Islet precursor cell (in vitro differentiated cells): ENCODE measurements around the gene LFNG.

Experiments
- DNase-seq: peaks from one replicate; pipeline ENCODE4 v3.0.0-alpha.2; 2018

Gene LFNG

DNA sequence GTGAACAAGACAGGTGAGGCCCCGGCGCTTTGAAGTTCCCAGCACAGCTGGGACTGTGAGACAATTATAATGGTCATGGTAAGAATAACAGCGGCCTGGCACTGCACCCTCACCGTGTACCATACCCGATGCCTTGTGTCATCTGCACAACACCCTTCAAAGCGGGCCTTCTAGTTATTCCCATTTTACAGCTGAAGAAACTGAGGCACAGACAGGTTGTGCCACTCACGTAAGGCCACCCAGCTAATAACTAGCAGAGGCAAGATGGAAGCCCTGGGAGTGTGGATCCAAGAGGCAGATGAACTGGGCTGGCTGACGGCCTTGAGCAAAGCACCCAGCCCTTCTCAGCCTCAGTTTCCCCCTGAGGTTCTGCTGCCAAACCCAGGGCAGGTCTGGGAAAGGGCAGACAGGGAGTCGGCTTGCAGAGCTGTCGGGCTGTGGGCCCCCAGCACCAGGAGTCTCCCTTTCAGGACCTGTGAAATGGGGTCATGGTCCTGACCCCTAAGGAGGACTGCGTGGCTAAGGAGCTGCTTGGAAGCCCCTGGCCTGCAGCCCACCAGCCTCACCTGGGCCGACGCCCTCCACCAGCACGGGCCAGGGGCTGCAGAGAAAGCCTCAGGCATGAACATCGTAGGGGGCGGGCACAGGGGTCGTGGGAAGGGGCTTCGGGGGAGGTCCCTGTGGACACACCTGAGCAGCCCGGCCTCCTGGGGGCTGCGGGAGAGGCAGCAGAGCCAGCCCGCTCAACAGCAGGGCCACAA is 15.3 kb upstream of the LFNG start:
- no peak for DNase-seq

DNA sequence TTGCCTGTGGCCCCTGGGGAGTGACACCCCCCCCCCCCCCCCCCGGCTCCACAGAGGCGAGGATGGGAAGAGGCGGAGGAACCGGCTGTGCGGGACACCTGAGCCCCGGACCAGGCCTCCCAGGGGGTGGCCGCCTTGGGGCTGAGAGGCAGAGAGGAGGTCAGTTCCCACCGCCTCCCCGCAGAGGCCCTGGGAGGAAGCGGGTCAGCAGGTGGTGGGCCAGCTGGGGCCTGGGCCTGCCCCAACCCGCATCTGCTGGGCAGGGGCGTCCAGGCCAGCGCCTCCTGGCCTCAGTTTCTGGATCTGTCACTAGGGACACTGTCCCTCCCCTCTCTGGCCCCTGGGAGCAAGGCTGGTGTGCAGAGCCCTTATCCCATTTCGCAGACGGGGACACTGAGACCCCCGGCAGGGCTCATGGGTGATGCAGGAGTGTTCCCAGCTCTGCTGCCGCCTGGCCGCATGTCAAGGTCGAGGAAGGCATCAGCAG is 14.6 kb upstream of the LFNG start:
- no peak for DNase-seq

DNA sequence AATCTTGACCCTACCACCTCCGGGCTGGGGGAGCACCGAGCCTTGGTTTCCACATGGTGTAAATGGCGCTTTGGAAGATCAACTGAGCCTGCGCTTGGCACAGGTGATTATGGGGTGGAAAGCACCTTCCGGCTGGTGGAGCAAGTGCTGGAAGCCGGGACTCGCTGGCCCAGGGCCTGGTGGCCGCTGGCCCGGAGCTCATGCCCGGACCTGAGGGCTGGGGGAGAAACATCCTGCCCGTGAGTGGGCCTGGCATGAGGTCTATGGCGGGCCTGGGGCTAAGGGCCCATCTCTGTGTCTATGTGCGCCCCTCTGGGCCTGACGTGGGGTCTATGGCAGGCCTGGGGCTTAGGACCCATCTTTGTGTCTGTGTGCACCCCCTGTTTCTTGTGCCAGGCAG is 14.2 kb upstream of the LFNG start:
- no peak for DNase-seq

DNA sequence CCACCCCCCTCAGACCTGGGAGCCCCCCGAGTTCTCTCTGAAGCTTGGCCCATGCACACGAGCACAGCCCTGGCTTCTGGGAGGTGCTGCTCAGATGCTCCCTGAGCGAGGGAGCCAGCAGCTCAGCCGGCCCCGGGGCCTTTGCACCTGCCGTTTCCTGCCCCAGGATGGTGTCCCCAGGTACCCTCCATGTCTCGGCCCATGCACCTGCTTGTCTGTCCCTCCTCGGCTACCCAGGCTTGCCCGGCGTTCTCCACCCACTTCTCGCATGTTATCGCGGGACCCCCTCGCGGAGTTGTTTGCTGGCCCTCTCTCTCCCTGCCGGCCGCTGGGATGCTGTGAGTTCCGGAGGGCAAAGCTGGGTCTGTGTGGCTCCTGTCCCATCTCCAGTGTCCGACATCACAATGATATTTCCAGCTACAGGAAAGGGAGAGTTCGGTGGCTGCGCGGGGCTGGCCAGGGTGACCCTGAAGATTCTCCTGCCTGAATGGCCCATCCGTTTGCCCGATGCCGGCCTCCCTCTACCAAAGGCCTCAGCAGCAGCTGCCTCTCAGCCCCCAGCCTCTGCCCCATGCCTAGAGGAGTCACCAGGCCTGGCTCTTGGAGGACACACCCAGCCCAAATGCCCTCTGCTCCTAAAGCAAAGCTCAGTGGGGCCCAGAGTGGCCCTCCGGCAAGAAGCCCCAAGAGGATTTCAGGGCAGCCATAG is 12.2 kb upstream of the LFNG start:
- DNase-seq: no peak

DNA sequence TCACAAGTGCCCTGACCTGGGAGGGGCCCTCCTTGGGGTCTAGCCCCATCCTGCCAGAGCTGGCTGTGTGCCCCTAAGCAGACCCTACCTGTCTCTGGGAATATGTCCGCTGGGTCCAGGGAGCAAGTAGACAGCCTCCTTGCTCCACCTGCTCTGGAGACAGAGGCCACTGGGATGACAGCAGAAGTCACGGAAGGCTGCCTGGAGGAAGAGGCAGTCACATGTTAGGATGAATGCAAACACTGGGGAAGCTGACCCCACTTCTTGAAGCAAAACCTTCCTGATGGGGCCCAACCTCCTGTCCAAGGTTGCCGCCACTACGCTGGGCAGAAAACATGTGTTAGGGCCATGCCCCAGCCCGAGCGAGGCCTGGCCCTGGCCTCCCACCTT is 11.7 kb upstream of the LFNG start:
- no peak for DNase-seq

DNA sequence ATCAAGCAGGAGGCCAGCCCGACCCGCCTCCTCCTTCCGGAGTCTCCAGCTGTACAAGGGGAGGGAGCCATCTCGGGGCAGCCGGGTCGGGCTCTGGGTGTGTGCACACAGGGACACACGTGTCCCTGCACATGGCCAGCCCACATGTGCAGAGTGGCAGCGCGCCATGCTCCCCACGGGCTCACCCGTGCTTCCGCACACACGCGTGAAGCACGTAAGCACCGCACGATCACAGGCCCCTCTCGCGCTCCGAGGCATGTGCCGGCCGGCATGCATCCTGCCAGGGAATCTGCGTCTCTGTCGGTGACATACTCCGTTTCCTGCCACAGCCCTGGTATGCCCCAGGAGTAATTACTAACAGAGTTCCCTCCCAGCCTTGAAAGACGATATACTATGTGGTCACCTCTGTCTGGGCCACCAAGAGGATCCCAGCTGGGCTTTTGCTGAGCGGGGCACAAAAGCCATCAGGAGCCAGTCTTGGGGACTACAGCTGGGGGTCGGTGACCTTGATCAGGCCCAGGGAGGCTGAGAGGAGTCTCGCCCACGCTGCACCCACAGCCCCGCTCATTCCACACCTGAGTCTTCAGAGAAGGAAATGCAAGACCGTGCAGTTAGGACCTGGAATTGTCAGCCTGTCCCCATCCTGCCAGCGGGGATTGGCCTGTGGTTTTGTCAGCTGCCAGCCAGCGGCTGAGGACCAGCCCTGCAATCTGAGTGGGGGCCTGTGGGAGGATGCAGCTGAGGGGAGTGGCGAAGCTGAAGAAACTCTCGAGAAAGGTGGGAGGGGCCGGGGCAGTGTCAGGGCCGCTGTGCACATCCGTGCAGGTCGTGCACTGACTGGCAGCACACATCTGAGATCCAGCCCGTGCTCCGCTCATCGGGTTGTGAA is 11.0 kb upstream of the LFNG start:
- DNase-seq: peak; percentile 80

DNA sequence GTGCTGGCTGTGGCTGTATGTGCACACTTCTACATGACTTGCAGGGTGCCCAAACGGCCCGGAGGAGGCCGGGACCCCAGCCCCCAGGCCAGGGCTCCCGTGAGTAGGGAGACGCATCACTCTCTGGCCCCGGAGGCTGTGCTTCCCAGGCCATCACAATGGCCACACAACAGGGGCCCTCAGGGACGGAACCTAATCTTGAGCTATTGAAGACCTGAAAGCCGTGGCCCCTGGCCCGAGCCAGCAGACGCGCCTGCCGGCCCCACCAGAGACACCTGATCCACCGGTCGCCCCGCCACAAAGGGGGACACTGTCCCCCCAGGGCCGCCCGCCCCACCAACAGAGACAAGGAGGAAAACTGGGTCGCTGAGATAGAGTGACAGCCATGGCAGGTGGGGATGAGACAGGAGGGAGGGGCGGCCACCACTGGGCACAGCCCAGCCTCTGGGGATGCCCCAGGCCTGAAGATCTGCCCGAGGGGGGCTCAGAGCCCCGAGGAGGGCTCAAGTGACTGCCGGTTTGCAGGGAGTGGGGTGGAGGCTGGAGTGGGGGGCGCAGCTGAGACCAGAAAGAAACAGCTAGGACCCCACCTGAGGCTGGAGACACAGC is 10.2 kb upstream of the LFNG start:
- no peak for DNase-seq

DNA sequence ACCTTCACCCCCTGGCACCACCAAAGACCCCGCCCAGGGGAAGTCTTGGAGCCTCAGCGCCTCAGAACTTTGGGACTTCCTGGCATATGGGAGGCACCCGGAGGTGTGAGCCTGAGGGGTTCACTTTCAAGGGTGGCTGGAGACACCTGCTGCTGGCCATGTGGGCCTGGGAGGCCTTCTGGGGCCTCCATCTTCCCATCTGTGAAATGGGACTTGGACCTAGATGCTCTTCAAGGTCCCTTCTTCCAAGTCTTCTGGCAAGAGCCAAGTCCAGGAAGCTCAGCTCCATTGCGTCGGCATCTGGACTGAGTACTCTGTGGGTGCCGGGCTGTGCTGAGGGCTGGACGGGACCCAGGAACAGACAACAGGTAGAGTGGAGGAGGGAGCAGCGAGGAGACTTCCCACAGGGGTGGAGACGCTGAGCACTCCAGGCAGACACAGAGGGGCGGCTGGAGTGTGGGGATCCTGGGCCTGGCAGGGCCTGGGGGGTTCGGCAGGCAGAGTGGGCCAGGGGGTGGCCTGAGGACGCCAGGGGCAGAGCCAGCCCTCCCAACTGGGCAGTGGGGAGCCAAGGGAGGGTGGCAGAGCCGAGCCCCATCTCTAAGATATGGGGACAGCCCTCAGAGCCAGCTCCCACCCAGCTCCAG is 9.3 kb upstream of the LFNG start:
- DNase-seq: no peak

DNA sequence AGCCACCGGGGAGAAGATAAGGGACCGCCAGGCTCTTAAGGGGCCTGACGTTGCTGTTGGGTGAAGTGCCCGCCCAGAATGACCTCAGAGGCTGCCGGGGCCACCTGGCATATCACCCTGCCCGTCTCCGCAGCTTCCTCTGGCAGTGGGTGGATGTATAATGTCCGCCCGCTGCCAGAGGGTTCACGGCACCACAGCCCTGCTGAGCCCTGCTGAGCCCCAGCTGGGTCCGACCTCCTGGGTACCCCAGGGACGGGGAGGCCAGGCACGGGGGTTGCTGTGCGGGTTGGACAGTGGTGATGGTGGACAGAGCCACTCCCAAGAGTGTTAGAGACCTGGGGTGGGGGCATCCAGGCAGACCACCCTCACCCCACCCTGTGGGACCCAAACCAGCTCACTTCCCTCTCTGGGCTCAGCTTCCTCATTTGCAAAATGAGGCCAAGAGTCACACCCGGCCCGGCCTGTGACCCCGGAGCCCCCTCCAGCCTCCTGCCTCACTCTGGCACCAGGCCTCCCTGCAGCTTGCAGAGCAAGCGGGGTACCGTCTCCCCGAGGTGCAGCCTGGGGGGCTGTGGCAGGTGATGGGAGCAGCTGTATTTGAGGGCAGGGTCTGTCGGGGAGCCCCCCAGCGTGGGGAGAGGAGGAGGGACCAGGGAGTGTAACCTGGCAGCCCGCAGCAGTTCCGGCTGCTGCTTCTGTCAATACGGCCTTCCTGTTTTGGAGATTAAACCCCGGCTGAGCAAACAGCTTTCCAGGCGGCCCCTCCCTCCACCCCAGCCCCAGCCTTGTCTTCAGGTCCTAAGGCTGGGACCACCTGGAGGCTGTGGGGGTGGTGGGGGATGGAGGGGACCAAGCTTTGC is 8.4 kb upstream of the LFNG start:
- DNase-seq: no peak

DNA sequence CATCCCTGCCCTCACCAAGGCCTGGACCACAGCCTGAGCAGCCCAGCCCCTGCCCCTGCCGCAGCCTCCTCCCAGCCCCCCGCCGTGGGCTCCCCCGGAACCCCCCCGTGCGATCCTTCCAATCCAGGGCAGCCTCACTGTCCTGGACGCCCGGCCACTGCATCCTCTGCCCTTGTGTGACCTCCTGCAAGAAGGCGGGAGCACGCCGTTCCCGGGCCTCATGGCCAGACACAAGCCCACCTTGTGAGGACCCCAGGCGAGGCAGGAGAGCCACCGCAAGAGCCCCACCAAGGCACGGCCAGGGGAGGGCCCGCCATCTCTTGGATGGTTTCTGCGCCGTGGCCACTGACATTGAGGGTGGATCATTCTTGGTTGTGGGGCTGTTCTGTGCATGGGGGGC is 7.8 kb upstream of the LFNG start:
- no peak for DNase-seq

DNA sequence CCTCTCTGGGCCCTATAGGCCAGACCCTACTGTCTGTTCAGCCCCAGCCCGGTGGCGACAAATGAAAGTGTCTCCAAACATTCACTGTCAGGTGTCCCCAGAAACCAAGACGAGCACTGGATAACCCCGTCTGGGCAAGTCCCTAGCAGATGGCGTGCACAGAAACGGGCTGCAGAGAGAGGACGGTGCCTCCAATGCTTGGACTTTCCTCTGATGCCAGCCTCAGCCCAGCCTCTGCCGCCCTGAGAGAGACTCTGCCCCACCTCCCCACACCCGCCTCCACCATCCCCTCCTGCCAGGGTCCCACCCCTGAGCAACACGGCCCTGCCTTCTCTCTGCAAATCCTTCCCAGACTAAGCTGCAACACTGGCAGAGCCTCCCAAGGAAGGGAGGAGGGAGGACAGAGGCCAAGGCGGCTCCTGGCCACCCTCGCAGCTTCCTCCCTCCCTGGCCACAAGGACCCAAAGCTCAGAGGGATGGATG is 7.4 kb upstream of the LFNG start:
- no peak for DNase-seq

DNA sequence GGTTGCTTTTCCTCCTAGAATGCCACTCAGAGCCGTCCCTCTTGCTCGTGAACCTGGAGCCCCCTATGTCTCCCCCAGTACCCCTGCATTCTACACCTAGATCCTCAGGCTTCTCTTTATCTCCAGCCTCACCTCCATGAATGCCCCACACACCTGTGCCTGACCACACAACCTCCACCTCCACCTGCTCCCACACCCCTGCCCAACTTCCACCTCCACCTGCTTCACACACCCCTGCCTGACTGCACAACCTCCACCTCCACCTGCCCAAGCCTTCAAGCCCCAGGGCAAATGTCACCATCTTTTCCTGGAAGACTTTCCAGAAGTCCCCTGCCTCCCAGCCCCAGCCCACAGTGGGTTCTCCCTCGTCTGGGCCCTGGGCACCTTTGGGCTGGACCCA is 6.9 kb upstream of the LFNG start:
- DNase-seq: no peak

DNA sequence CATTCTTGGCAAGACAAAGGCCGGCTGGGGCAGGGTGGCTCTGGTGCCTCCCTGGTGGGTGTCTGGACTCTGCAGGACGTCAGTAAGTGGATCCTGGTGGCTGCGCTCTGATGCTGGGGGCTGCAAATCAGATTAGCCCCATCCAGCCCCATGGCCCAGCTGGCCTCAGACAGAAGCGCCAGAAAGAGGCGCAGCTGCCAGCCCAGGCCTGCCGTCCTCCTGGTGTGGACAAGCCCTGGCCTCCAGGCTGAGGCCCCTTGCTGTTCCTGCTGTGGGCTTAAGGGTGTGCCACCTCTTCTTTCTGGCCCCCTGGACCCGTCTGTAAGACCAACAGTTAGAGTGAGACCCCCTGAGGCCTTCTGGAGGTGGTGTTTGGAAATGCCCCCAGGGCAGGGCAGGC is 5.9 kb upstream of the LFNG start:
- no peak for DNase-seq

DNA sequence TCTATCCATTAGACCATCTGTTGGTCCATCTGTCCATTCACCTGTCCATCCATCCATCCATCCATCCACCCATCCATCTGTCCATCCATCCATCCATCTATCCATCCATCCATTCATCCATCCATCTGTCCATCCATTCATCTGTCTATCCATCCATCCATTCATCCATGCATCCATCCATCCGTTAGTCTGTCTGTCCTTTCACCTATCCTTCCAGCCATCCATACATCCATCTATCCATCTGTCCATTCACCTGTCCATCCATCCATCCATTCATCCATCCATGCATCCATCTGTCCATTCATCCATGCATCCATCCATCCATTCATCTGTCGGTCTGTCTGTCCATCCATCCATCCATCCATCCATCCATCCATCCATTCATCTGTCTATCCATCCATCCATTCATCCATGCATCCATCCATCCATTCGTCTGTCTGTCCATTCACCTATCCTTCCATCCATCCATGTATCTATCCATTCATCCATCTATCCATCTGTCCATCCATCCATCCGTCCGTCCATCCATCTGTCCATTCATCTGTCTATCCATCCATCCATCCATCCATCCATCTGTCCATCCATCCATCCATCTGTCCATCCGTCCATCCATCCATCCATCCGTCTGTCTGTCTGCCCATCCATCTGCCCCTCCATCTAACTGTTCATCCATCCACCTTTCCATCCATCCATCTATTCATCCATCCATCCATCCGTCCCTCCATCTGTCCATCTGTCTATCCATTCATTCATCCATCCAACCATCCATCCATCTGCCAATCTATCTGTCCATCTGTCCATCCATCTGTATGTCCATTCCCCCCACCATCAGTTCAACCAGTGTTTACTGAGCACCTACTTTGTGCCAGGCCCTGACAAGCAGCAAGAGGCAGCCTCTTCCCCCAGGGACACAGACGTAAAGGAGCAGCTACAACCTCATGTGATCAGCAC is 4.8 kb upstream of the LFNG start:
- no peak for DNase-seq

DNA sequence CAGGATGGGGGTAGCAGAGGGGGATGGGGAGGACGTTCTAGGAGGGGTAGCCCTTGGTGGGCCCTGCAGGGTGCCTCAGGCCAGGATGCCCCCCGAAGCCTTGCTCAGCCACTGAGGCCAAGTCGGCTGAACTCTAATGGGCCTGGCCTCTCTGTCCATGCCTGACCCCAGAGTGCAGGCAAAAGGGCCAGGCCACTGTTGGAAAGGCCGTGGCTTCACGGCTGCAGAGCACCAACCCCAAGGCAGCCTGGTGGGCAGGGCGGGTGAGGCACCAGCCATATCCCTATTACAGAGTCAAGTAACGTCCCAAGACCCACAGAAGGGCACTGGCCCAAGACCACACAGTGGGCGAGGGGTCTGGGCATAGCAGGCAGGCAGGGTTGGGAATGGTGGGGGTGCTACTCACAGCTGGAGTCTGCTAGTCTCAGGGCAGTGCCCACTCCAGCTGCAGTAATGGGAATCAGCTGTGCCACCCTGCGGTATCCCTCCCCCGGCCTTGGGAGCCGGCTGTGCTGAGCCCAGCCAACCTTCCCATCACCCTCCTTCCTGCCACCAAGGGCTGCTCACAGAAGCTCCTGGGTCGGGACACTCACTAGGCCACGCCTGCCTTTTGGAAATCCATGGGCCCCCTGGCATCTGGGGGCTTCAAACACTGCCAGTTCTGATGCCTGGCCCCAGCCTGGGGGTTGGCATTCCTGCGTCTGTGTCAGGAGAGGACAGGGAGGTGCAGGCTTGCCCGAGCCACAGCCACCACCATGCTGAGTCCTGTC is 4.0 kb upstream of the LFNG start:
- DNase-seq: no peak

DNA sequence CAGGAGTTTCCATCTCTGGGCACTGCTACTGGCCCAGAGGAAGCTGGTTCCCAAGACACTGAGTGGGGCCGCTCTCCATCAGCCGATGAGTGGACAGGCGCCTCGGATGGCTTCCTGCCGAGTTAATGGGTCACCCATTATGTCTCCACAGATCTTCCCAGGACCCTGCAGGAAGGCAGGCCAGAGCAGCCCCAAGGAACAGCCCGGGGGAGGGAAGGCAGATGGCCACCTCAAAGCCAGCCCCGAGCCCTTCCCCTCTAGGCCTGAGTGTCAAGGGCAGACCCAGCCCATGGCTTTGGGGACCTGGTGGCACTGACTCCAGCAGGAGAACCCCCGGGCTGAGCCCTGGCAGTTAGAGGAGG is 3.4 kb upstream of the LFNG start:
- DNase-seq: no peak

DNA sequence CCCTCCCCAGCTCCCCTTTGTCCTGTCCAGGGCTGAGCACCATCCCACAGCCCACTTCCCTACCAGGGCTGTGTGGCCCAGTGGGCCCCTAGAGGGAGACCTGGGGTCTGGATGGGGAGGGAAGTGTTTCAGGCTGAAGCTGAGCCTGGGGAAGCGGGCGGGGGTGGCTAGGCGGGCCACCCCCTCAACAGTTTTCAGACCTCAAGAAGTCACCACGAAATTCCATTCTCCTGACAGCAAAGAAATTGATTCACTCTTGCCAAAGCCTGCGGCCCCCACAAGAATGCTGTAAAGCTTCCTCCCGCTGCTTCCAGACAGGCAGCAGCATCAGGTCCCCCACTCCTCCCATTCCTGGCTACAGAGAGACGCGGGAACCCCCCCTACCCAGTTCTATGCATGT is 2.5 kb upstream of the LFNG start:
- peak; percentile 88 for DNase-seq

DNA sequence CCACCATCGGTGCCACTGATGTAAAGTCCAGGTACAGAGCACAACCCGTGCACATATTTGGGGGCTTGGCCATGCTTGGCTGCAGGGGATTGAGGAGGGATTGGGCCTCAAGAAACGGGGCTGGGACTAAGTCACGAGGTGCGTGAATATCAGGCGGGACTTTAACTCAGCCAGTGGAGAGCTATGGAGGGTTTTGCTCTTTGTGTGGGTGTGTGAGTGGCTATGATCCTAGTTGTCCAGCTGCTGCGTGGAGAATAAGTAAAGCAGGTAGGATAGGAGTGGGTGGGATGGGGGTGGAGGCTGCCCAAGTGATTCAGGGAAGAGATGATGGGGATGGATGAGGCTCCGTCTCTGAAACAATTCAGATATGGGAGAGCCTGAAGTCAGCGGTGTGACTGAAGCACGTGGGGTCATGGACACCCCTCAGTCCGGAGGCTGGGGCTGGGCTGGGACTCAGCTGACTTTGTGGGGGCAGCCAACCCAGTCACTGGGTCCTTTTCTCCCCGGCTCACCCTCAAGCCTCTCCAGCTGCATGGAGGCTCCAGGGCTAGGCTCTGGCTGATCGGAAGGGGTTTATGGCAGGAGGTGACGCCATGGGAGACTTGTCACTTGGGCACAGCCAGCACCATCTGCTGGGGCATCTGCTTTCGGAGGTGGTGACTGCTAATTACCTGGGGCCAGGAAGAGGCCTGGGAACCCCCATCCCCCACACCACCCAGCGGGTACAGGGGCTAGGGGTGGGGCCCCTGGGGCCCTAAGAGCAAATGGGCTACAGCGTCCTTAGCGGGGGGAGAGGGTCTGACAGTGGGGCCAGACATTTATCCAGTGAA is 1.7 kb upstream of the LFNG start:
- no peak for DNase-seq

DNA sequence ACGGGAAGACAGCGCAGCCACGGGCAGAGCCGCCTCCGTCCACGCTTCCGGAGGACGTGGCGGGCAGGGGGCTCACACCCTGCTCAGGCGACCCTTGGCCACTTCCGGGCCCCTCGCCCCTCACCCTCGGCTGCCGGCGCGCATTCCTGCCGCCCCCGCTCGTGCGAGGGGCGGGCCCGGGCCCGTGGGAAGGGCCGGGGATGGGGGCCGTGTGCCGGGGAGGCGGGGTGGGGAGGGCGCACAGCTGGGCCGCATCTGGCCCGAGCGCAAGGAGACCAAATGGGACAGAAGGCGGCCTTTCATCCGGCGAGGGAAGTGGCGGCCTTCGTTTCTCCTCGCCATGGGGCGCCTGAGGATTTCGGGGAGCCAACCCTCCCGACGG is 846 bp upstream of the LFNG start:
- no peak for DNase-seq
